Measurements from ENCODE around the gene SEC14L1.
"Not testable (repeated sequence)": the region's sequence is repeated elsewhere in the genome, so short reads cannot be mapped to it uniquely, and the experiment has no call there.

Gene SEC14L1

DNA sequence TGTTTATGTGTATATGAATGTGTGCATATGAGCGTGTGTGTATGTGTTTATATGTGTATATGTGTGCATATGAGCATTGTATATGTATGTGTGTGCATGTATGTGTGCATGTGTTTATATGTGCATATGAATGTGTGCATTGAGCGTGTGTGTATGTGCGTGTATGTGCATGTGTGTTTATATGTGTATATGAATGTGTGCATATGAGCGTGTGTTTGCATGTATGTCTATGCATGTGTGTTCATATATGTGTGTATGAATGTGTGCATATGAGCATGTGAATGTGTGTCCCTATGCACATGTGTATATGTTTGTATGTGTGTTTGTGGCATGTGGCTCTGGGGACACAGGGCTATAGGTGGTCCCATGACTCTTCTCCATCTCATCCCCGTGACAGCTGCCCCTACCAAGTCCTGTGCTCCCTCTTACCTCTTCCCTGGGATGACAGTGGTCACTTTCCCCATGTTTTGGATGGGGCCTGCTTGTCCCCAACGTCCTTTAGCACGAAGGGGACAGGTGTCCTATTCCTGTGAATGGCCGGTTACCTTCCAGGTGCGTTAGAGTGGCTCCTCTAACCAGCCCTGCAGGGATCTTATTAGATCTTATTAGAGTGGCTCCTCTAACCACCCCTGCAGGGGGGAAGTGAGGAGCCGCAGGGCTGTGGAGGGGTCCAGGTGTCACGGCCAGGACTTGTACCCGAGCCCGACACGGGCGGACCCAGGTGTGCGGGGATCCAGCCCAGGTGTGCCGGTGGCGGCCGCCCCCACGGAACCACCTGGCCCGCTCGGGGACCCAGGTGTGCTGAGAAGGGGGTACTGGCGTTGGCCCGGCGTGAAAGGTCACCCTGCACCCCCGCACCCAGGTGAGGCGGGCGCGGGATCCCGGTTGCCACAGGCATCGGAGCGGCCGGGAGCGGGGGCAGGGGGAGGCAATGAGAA, 105.6 kb downstream of the SEC14L1 start:
- DNase-seq = no peak

- DNase-seq = peak; percentile 85 to 86
These were observed 106.3 kb downstream of the SEC14L1 start for GRCh38 chr17:77247048-77247541.

DNA sequence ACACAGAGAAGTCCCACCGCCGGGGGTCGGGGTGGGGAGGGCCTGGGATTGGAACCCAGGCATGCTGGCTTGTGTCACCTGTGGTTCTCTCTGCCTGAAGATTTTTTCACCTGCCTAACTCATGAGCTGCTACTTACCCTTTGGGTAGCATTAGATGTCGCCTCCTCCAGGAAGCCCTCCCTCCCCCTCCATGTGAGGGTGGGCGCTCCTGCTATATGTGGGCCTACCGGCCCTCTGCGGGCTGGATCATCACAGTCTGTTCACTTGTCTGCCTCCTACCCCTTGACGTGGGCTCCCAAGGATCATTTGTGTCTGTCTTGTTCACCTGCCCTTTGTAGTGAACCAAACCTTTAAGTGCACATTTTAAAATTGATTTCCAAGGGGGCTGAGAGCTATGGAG, 106.8 kb downstream of the SEC14L1 start:
- no peak for DNase-seq

DNA sequence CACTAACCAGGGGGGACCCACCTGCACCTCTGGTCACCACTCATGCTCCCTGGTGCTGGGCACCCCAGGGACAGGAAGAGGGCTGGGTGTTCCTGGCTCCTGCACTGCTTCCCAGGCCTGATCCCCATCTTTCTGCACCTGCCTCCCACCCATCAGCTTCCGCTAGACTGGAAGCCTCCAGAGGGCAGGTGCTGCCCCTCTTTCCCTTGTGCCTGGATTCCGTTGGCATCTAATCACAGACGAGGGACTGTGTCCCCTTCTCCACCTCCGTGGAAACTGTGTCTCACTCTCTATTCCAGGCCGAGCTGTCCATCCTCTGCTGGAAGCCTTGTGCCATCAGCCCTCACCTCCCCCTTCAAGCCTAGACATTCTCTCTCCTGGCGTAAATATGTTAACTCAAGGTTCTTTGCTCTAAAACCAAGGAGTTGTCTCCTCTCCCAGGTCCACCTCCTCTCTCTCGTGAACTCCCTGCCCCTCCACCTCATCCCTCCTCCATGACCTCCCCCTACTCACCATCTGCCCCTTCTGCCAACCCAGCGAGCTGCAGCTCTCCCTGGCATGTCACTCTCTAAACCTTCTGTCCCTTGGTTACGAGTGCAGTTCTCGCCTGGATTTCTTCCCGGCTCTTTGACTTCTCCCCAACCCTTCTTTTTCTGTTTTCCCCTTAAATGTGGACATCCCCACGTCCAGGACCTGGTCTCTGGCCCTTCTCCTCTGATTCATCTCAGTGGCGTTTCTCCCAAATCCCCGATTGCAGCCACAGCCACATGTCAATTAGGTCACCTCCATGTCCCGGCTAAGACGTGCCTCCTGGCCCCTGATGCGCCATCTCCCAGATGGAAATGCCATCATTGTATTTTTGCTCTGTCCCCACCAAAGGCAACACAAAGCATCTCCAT, 107.7 kb downstream of the SEC14L1 start:
- no peak for DNase-seq

- DNase-seq = no peak
These were observed 110.9 kb downstream of the SEC14L1 start for GRCh38 chr17:77251622-77252183.

DNA sequence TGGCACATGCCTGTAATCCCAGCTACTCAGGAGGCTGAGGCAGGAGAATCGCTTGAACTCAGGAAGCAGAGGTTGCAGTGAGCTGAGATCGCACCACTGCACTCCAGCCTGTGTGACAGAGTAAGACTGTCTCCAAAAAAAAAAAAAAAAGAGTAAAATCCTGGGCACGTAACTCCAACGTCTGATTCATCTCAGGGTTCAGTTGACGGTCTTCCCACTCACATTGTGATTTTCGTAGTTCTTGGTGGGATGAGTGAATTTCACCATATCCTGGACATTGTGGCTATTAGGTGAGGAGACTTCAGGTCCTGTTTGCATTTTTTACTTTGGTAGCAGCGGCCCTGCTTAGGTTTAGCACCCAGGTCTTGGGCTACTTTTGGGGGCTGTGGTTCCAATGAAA, 111.5 kb downstream of the SEC14L1 start:
- not testable (repeated sequence) for DNase-seq

DNA sequence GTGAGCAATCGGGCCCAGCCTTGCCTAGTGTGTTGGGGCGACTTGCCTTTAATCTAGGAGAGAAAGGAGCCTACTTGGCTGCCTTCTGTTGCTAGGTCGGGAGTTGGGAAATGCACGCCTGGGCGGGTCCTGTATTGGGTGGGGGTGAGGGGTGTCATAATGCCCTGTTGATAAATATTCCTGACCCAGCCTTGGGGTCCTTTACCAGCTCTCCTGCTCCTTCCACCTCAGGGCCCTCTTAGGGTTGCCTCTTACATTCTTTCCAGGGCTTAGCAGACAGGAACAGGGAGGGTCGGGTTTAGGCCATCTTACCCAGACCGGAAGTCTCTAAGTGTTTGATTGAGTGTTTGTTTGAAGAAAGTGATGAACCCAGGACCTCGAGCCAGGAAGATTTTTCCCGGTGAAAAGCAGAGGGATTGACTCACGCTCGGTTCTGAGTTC, 112.9 kb downstream of the SEC14L1 start:
- no peak for DNase-seq

- DNase-seq = no peak
These were observed 114.4 kb downstream of the SEC14L1 start for GRCh38 chr17:77254951-77255825.

DNA sequence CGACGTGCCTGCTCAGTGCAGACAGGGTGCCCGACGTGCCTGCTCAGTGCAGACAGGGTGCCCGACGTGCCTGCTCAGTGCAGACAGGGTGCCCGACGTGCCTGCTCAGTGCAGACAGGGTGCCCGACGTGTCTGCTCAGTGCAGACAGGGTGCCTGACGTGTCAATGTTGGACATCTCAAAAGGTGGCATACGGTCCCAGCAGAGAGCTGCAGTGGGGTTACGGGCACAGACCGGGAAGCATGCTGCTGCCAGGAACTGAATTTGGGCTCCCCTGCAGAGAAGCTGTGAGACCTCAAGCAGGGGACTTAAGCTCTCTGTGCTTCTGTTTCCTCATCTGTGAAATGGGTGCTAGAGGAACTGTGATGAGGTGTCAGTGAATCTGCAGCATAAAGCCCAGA, 115.2 kb downstream of the SEC14L1 start:
- not testable (repeated sequence) for DNase-seq

- no peak for DNase-seq
These were observed 115.9 kb downstream of the SEC14L1 start for GRCh38 chr17:77256710-77257109.

DNA sequence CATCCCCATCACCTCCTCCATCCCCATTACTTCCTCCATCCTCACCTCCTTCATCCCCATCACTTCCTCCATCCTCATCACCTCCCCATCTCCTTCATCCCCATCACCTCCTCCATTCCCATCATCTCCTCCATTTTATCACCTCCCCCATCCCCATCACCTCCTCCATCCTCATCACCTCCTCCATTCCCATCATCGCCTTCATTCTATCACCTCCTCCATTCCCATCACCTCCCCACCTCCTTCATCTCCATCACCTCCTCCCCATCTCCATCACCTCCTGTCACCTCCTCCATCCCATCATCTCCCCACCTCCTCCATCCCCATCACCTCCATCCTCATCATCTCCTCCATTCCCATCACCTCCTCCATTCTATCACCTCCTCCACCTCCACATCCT, 116.4 kb downstream of the SEC14L1 start:
- DNase-seq = no peak

GRCh38 chr17:77257596-77258458, 117.1 kb downstream of the SEC14L1 start:
- no peak for DNase-seq

DNA sequence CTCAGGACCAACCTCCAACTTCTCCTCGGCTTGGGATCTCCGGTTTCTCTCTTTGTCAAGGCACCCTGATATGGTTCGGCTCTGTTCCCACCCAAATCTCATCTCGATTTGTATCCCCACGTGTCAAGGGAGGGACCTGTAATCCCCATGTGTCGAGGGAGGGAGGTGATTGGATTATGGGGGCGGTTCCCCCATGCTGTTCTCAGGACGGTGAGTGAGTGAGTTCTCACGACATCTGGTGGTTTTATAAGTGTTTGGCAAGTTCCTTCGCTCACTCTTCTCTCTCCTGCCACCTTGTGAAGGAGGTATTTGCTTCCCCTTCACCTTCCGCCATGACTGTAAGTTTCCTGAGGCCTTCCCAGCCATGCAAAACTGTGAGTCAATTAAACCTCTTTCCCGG, 117.9 kb downstream of the SEC14L1 start:
- DNase-seq = no peak

DNA sequence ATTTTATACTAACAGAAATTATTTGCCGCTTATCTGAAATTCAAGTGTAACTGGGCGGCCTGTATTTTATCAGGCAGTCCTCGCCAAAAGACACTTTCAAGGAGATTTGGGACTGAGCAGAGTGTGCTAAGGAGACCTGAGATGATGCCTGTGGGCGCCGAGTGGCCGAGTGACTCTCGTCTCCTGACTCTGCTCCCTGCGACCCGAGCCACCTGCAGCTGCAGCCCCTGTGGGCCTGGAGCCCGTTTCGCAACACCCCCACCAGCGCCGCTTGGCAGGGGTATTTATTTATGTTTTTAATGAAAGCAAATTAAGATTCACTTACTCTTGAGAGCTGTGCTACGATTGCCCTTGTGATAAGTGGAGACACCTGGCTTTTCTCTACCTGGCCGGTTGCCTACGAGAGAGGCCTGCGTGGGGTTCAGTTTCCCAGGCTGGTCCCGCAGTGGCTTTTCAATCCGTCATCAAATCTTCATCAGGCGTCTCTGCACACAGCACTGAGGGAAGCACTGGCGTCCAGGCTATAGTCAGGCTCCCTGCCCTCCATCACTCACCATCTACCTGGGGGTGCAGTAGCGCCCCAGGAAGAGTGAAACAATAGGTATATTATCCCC, 124.0 kb downstream of the SEC14L1 start:
- DNase-seq = no peak

DNA sequence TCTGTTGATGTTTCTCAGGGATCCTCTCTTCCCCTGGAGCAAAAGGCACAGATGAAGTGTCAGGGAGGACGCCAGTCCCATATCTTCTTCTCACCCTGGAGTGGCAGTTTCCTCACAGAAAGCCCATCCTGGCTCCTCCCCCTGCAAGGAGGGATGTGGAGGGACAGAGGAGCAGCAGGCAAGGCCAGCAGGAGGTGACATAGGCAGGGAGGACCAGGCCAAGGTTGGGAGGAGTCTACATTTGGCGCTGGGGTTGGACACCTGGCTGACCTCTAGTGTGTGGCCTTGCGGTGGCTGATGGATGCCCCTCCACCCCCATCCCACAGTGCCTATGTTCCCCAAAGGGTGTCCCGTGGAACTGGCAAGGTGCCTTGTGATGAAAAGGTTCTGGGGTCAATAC, 125.4 kb downstream of the SEC14L1 start:
- DNase-seq = no peak

Data from activated CD4-positive, alpha-beta T cell treated with anti-CD3 and anti-CD28 coated beads, Interleukin-2, amount 50 U/mL, for 4 hours (primary cell).